Spleen (tissue), 11 donors: ENCODE measurements around the gene HIGD1A. TPM values are rescaled to one million over a fixed set of nuclear protein-coding genes. Genes with fewer than 3 reads are reported as not detected.
A peak's percentile ranks its signal among the peaks of the same experiment; 100 is the strongest.

Experiments used
- DNase-seq: peaks from one replicate; pipeline ENCODE4 v3.0.0-alpha.2; 2020
- H3K27ac ChIP-seq, 8 donors: fragments of 200-600 bp; sonication (generic) in 7 of 8; 1 replicate in 4 of 8; 2 replicates in 4 of 8; pipeline versions ENCODE4 v1.5.0 to v1.8.0; 2016 to 2021; ENCODE audit warnings: inconsistent platforms in 4 of 8, mild to moderate bottlenecking in 4 of 8, moderate library complexity in 1 of 8
- H3K27me3 ChIP-seq, 7 donors: fragments of 200-600 bp; sonication (generic) in 6 of 7; replicated peaks in 1 of 7; 1 replicate in 4 of 7; 2 replicates in 3 of 7; pipeline versions ENCODE4 v1.5.0 to v1.8.0; 2016 to 2021; ENCODE audit warnings: inconsistent platforms in 3 of 7, mild to moderate bottlenecking in 1 of 7
- H3K36me3 ChIP-seq, 6 donors: fragments of 200-600 bp; sonication (generic) in 5 of 6; 1 replicate in 4 of 6; 2 replicates in 2 of 6; pipeline versions ENCODE4 v1.5.0 to v1.8.0; 2016 to 2021; ENCODE audit warnings: inconsistent platforms in 2 of 6
- H3K4me1 ChIP-seq, 6 donors: fragments of 200-600 bp; sonication (generic) in 5 of 6; 1 replicate in 3 of 6; 2 replicates in 3 of 6; pipeline versions ENCODE4 v1.5.0 to v1.8.0; 2016 to 2021; ENCODE audit warnings: inconsistent platforms in 3 of 6
- H3K4me3 ChIP-seq, 8 donors: fragments of 200-600 bp; sonication (generic) in 7 of 8; 1 replicate in 4 of 8; 2 replicates in 4 of 8; pipeline versions ENCODE4 v1.5.0 to v1.8.0; 2016 to 2021; ENCODE audit warnings: inconsistent platforms in 4 of 8, mild to moderate bottlenecking in 4 of 8, moderate library complexity in 2 of 8
- H3K9me3 ChIP-seq, 8 donors: fragments of 200-600 bp; sonication (generic) in 7 of 8; 1 replicate in 4 of 8; 2 replicates in 4 of 8; pipeline versions ENCODE4 v1.5.0 to v1.8.0; 2016 to 2021; ENCODE audit warnings: inconsistent platforms in 4 of 8
- CTCF ChIP-seq, 11 experiments: fragments of 200-600 bp in 7 of 11; fragments of 450-650 bp in 4 of 11; sonication (generic) in 4 of 11; IDR thresholded peaks in 8 of 11; conservative IDR thresholded peaks in 3 of 11; 1 replicate in 7 of 11; 2 replicates in 4 of 11; pipeline versions ENCODE4 v1.4.0 to v1.8.0; 2016 to 2021; ENCODE audit warnings: antibody characterized with exemption in 11 of 11, inconsistent platforms in 4 of 11, mild to moderate bottlenecking in 1 of 11
- POLR2A ChIP-seq, 3 donors: fragments of 450-650 bp; IDR thresholded peaks; one replicate each; pipeline ENCODE4 v1.5.1; 2017; ENCODE audit warnings: antibody characterized with exemption in 3 of 3, mild to moderate bottlenecking in 1 of 3
- POLR2AphosphoS5 ChIP-seq, 3 donors: sonication (generic); formaldehyde crosslinking; IDR thresholded peaks; one replicate each; pipeline ENCODE4 v1.5.1; 2017; ENCODE audit warnings: antibody characterized with exemption in 3 of 3
- WGBS, 5 donors: extraction: QIAGEN DNeasy Blood & Tissue Kit in 3 of 5; methylation state at CpG; one replicate each; pipeline versions ENCODE4 v1.1.5 to v1.1.7; 2013 to 2018; 5-methylcytosine and 5-hydroxymethylcytosine counted together
- intact Hi-C: fragments of 100-400 bp; cut with DNase I; formaldehyde crosslinking; loops from one replicate; pipeline ENCODE4 v1.15.0; 2023; ENCODE audit warnings: low total_unique reads
- polyA plus RNA-seq, 3 donors: library from polyadenylated mRNA; stranded (reverse); fragments of 200-250 nt; gene quantifications; one replicate each; pipeline ENCODE4 v1.2.1, GENCODE V29; 2013
- total RNA-seq, 7 donors: library from RNA; depleted of rRNA in 3 of 7; stranded (reverse); fragments of >200 nt in 3 of 7; fragmentation: NEBNext Ultra II Directional in 4 of 7; extraction: Animal tissue kit (Norgen Biotek cat#: 25700) in 4 of 7; gene quantifications; one replicate each; pipeline versions ENCODE4 v1.1.0 to v1.2.1, GENCODE V29; 2016 to 2021
- donor health status: healthy with polysubstance abuse.
- donor health status: DM: no; HTN: no; CAD: no; lungs with moderate emphysema.
- donor health status: DM: no; HTN: no; CAD: no.
- donor health status: Bipolar disorder and iron deficiency.
- donor health status: healthy.
- donor health status: DM: no; HTN: no; CAD: no.
- donor health status: DM: yes; HTN: yes; CAD: no.

Gene HIGD1A
- total and polyA plus RNA-seq, 10 donors: 39.4 to 89.0 (median 59.6) TPM

GRCh38 chr3:42763021-42763420 is 41.3 kb downstream of the HIGD1A start:
- Histone ChIP-seq H3K27me3 (no peaks in the 10 kb centered on the region), H3K9me3 (no peaks in the 10 kb centered on the region), H3K4me1 (peaks cover 0 to 43% (median 3%) of the 10 kb centered on the region in 6 donors), H3K4me3 (no peak overlapping the region), H3K36me3 (no peaks in the 10 kb centered on the region), H3K27ac (peak overlapping the region in 5 of 8 donors; percentile 46 to 87 (median 82))
- 45 to 65% (median 57%) methylated on average over 2 of the region's 2 CpGs for WGBS, 5 donors
- TF ChIP-seq CTCF (IDR thresholded peaks at IDR 0.05 in 8 of 11, conservative IDR thresholded peaks at IDR 0.05 in 3 of 11) (no peak), POLR2AphosphoS5 (IDR thresholded peaks at IDR 0.05) (no peak), POLR2A (IDR thresholded peaks at IDR 0.05) (no peak)
- no peak for DNase-seq
- intact Hi-C loops: no loop called here

- WGBS, 5 donors: 60 to 87% (median 74%) methylated on average over 6 of the region's 6 CpGs
- Histone ChIP-seq H3K4me3 (peak overlapping the region in 1 of 8 donors; percentile 27), H3K9me3 (no peaks in the 10 kb centered on the region), H3K36me3 (no peaks in the 10 kb centered on the region), H3K27me3 (no peaks in the 10 kb centered on the region), H3K4me1 (peaks cover 0 to 43% (median 3%) of the 10 kb centered on the region in 6 donors), H3K27ac (peak overlapping the region in 7 of 8 donors; percentile 46 to 87 (median 68))
- intact Hi-C loops: no loop called here
- TF ChIP-seq POLR2AphosphoS5 (IDR thresholded peaks at IDR 0.05): peak in 1 of 3 donors; percentile 49
- TF ChIP-seq POLR2A (IDR thresholded peaks at IDR 0.05): no peak
- DNase-seq: no peak
Observed at GRCh38 chr3:42762046-42762724, 42.1 kb downstream of the HIGD1A start.

- intact Hi-C loops: no loop called here
- H3K27ac ChIP-seq: no peak overlapping the region
- H3K9me3 ChIP-seq: no peaks in the 10 kb centered on the region
- no peak overlapping the region for H3K4me3 ChIP-seq
- no peak for DNase-seq
- no peaks in the 10 kb centered on the region for H3K27me3 ChIP-seq
- peaks cover 0 to 24% (median 3%) of the 10 kb centered on the region in 6 donors for H3K4me1 ChIP-seq
- WGBS, 5 donors: 84 to 87% (median 85%) methylated on average over 11 of the region's 11 CpGs
- TF ChIP-seq CTCF (IDR thresholded peaks at IDR 0.05 in 8 of 11, conservative IDR thresholded peaks at IDR 0.05 in 3 of 11) (no peak), POLR2A (IDR thresholded peaks at IDR 0.05) (no peak), POLR2AphosphoS5 (IDR thresholded peaks at IDR 0.05) (no peak)
- H3K36me3 ChIP-seq: no peaks in the 10 kb centered on the region
Observed at GRCh38 chr3:42758126-42758525, 46.2 kb downstream of the HIGD1A start.

- Histone ChIP-seq H3K9me3 (no peaks in the 10 kb centered on the region), H3K27me3 (no peaks in the 10 kb centered on the region), H3K4me1 (peaks cover 0 to 11% (median 2%) of the 10 kb centered on the region in 6 donors), H3K27ac (no peak overlapping the region), H3K36me3 (peaks cover 0 to 4% (median 0%) of the 10 kb centered on the region in 6 donors), H3K4me3 (no peak overlapping the region)
- TF ChIP-seq POLR2A (IDR thresholded peaks at IDR 0.05) (no peak), POLR2AphosphoS5 (IDR thresholded peaks at IDR 0.05) (no peak), CTCF (IDR thresholded peaks at IDR 0.05 in 8 of 11, conservative IDR thresholded peaks at IDR 0.05 in 3 of 11) (no peak)
- no peak for DNase-seq
- intact Hi-C loops: no loop called here
- WGBS, 5 donors: 90 to 98% (median 95%) methylated on average over 6 of the region's 6 CpGs
Observed at GRCh38 chr3:42756681-42757213, 47.5 kb downstream of the HIGD1A start.
